ENCODE results near the gene SLX4.

SLX4 gene

DNA sequence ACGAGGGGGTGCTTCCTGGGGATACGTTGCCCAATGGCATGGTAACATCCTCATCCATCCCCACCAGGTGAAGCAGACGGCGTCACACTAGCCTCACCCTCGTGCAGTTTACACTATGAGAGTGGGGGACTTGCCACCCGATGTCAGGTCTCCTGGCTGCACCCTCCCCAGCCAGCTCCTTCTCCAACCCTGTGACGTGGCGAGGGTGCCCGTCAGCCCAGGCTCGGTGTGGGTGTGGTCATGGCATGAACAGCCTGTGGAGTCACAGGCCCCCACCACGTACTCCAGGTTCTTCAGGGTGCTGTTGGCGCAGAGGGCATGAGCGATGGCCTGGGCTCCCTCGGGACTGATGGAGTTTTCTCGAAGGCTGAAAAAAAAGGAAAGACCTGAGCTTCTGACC is 62.5 kb downstream of the SLX4 start:
- H3K9ac ChIP-seq (ENCODE audit: insufficient read length) = no peak overlapping the region
- no peak overlapping the region for H3K4me3 ChIP-seq
- H3K27ac ChIP-seq = no peak overlapping the region
- TF ChIP-seq EZH2 (IDR thresholded peaks at IDR 0.05) (no peak), FOXP2 (optimal IDR thresholded peaks at IDR 0.05; ENCODE audit: control extremely low read depth, extremely low read length, insufficient read depth) (no peak), POLR2AphosphoS5 (IDR thresholded peaks at IDR 0.05; ENCODE audit: borderline replicate concordance, low read depth, low read length) (no peak)
- no peaks in the 10 kb centered on the region for H3K36me3 ChIP-seq (ENCODE audit: insufficient read depth, low read length)
- no peaks in the 10 kb centered on the region for H3K9me3 ChIP-seq (ENCODE audit: low read depth, low read length)
- no peak for DNase-seq (ENCODE audit: low read depth, low spot score)

DNA sequence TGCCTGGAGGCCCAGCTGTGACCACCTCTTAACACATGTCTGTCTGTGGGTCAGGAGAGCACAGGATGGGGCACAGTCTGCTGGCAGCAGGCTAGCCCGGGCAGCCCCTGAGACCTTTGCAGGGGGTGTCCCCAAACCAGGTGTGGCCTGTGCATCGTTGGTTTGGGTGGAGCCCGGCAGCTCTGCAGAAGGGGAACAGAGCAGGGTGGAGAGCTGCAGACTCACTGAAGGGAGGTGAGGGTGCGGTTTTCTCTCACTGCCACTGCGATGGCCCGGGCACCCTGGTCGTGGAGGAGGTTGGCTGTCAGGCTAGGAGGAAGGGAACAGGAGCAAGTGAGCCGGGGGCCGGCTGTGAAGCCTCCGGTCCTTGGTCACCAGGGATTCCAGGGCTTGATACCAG is 63.0 kb downstream of the SLX4 start:
- no peak for DNase-seq (ENCODE audit: low read depth, low spot score)
- no peak overlapping the region for H3K9ac ChIP-seq (ENCODE audit: insufficient read length)
- no peak for TF ChIP-seq EZH2 (IDR thresholded peaks at IDR 0.05)
- TF ChIP-seq FOXP2 (optimal IDR thresholded peaks at IDR 0.05; ENCODE audit: control extremely low read depth, extremely low read length, insufficient read depth) = no peak
- TF ChIP-seq POLR2AphosphoS5 (IDR thresholded peaks at IDR 0.05; ENCODE audit: borderline replicate concordance, low read depth, low read length) = no peak
- no peak overlapping the region for H3K27ac ChIP-seq
- H3K36me3 ChIP-seq (ENCODE audit: insufficient read depth, low read length) = no peaks in the 10 kb centered on the region
- H3K9me3 ChIP-seq (ENCODE audit: low read depth, low read length) = no peaks in the 10 kb centered on the region
- no peak overlapping the region for H3K4me3 ChIP-seq

DNA sequence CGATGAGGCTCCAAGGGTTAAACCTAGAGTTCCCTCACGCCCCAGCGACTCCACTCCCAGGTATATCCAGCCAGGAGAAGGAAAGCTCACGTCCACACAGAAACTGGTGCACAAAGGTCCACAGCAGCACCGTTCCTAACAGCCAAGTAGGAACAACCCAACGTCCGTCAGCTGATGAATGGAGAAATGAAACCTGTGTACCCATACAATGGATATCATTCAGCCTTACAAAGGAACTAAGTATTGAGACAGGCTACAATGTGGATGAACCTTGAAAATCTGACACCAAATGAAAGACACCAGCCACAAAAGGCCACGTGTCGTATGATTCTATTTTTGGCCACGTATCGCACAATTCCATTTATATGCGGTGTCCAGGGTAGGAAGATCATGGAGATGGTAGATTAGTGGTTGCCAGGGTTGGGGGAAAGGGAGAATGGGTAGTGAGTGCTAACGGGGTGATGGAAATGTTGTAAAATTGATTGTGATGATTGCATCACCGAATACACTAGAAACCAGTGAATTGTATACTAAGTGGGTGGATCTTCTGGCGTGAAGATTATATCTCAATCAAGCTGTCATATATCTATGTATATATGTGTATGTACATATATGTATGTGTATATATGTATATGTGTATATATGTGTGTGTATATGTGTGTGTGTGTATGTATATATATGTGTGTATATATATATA is 64.3 kb downstream of the SLX4 start:
- TF ChIP-seq POLR2AphosphoS5 (IDR thresholded peaks at IDR 0.05; ENCODE audit: borderline replicate concordance, low read depth, low read length) (no peak), FOXP2 (optimal IDR thresholded peaks at IDR 0.05; ENCODE audit: control extremely low read depth, extremely low read length, insufficient read depth) (no peak), EZH2 (IDR thresholded peaks at IDR 0.05) (no peak)
- no peaks in the 10 kb centered on the region for H3K36me3 ChIP-seq (ENCODE audit: insufficient read depth, low read length)

DNA sequence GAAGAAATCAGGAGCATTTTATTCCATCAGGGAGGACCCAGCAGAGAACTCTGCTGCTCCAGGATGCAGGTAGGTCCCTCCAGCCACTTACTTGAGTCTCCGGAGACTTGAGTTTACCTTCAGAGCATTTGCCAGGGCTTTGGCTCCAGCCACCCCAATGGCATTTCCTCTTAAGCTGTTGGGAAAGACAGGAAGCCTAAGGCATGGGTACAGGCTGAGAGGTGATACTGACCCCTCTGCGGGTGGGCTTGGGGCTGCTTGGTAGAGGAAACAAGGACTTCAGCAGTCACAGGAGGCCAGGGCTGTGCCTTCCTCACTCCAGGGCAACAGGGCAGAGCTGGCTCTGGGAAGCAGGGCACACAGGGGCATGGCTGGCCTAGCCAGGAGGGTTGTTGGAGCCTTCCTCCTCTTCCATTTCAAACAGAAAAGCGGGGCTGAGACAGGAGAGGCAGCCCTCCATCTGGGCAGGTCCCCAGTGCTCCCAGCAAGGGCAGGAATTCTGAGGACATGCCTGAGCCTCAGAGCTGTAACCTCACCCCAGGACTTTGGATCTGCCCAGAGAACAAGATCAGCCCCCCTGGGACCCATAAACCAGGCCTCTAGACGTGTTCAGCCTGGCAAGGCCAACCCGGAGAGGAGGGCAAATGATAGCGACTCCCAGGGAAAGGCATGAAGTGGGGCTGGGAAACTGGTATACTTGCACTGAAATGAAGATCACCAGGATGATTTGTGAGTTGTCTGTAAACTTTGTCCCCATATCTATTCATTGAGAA is 68.6 kb downstream of the SLX4 start:
- Histone ChIP-seq H3K36me3 (ENCODE audit: insufficient read depth, low read length) (peaks cover 4% of the 10 kb centered on the region), H3K9me3 (ENCODE audit: low read depth, low read length) (no peaks in the 10 kb centered on the region), H3K9ac (ENCODE audit: insufficient read length) (no peak overlapping the region), H3K4me3 (no peak overlapping the region), H3K27ac (no peak overlapping the region)
- DNase-seq (ENCODE audit: low read depth, low spot score) = no peak
- no peak for TF ChIP-seq FOXP2 (optimal IDR thresholded peaks at IDR 0.05; ENCODE audit: control extremely low read depth, extremely low read length, insufficient read depth)
- no peak for TF ChIP-seq EZH2 (IDR thresholded peaks at IDR 0.05)
- TF ChIP-seq POLR2AphosphoS5 (IDR thresholded peaks at IDR 0.05; ENCODE audit: borderline replicate concordance, low read depth, low read length) = no peak

More for the DNA sequence above, 64.3 kb downstream of the SLX4 start:
- Histone ChIP-seq H3K9me3 (ENCODE audit: low read depth, low read length) (no peaks in the 10 kb centered on the region), H3K9ac (ENCODE audit: insufficient read length) (no peak overlapping the region), H3K4me3 (no peak overlapping the region), H3K27ac (no peak overlapping the region)
- DNase-seq (ENCODE audit: low read depth, low spot score) = no peak

DNA sequence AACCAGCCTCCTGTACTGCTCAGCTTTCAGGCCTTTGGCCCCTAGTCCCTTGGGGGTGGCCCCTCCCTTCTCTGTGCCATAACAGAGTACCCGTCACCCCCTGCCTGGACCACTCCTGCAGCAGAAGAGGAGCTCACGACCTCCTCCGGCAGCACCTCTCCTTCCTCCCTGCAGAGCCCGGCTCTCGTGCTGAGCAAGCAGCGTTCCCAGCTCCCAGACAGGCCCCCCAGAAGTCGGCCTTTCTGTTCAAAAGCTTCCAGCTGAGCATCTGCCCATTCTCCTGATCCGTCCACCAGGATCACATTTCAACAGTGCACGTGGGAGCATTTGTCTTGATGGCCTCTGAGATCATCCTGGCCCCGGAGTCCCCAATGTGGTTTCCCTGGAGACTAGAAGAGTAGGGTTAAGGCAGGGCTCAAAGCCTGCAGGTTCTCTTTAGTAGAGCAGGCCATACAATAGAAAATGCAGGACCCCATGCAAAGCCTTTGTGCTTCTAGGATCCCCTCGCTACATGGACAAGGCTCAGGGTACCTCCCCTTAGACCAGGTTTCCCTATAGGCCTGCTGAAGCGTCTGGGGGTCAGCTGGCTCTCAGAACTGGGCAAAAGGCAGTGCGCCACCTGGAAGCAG is 69.8 kb downstream of the SLX4 start:
- no peak overlapping the region for H3K27ac ChIP-seq
- peaks cover 8% of the 10 kb centered on the region for H3K36me3 ChIP-seq (ENCODE audit: insufficient read depth, low read length)
- H3K9me3 ChIP-seq (ENCODE audit: low read depth, low read length) = no peaks in the 10 kb centered on the region
- DNase-seq (ENCODE audit: low read depth, low spot score) = no peak
- H3K4me3 ChIP-seq = no peak overlapping the region
- H3K9ac ChIP-seq (ENCODE audit: insufficient read length) = no peak overlapping the region
- TF ChIP-seq FOXP2 (optimal IDR thresholded peaks at IDR 0.05; ENCODE audit: control extremely low read depth, extremely low read length, insufficient read depth) (no peak), EZH2 (IDR thresholded peaks at IDR 0.05) (no peak), POLR2AphosphoS5 (IDR thresholded peaks at IDR 0.05; ENCODE audit: borderline replicate concordance, low read depth, low read length) (no peak)

DNA sequence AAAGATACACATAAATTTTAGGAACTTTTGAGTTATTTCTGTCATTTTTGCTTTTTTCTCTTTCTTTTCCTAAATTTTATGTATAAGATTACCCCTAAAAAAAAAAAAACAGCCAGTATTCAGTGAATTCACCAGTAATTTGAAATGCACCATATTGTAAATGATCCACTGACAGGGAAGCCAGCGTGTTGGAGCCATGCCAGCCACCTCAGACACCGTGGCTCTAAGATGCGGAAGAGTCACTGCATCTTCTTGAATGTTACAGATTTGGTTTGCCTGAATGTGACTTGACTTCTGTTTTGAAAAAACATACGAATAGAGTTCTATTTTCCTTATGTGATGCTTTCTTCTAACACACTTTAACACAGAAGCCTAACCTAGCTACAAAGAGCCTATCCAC is 73.2 kb downstream of the SLX4 start:
- H3K27ac ChIP-seq = no peak overlapping the region
- H3K36me3 ChIP-seq (ENCODE audit: insufficient read depth, low read length) = peaks cover 16% of the 10 kb centered on the region
- H3K9ac ChIP-seq (ENCODE audit: insufficient read length) = no peak overlapping the region

DNA sequence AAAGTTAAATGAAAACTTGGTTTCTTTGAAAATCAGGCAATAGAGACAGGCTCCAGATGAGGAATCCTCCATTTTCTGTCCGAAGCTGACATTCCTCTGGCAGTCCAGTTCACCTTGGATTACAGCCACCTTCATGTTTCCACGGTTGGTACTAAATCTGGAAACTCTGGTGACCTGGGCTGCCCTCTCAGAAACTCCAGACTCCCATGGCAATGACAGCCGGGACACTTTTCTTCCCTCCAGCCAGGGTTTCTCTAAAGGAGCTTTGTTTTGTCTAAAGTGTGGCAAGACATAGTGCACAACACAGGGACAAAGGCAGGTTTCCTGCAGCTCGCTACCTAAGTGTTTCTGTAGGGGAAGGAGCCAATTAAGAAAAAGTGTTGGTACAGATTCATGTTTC is 74.6 kb downstream of the SLX4 start:
- H3K9me3 ChIP-seq (ENCODE audit: low read depth, low read length) = no peaks in the 10 kb centered on the region
- no peak for DNase-seq (ENCODE audit: low read depth, low spot score)
- peaks cover 20% of the 10 kb centered on the region for H3K36me3 ChIP-seq (ENCODE audit: insufficient read depth, low read length)
- peak overlapping the region; percentile 5 for H3K9ac ChIP-seq (ENCODE audit: insufficient read length)
- H3K27ac ChIP-seq = no peak overlapping the region
- no peak for TF ChIP-seq FOXP2 (optimal IDR thresholded peaks at IDR 0.05; ENCODE audit: control extremely low read depth, extremely low read length, insufficient read depth)
- TF ChIP-seq EZH2 (IDR thresholded peaks at IDR 0.05) = no peak
- no peak for TF ChIP-seq POLR2AphosphoS5 (IDR thresholded peaks at IDR 0.05; ENCODE audit: borderline replicate concordance, low read depth, low read length)
- no peak overlapping the region for H3K4me3 ChIP-seq

More for the DNA sequence above, 73.2 kb downstream of the SLX4 start:
- no peak overlapping the region for H3K4me3 ChIP-seq
- no peak for DNase-seq (ENCODE audit: low read depth, low spot score)
- H3K9me3 ChIP-seq (ENCODE audit: low read depth, low read length) = no peaks in the 10 kb centered on the region
- TF ChIP-seq FOXP2 (optimal IDR thresholded peaks at IDR 0.05; ENCODE audit: control extremely low read depth, extremely low read length, insufficient read depth) (no peak), EZH2 (IDR thresholded peaks at IDR 0.05) (no peak), POLR2AphosphoS5 (IDR thresholded peaks at IDR 0.05; ENCODE audit: borderline replicate concordance, low read depth, low read length) (no peak)

DNA sequence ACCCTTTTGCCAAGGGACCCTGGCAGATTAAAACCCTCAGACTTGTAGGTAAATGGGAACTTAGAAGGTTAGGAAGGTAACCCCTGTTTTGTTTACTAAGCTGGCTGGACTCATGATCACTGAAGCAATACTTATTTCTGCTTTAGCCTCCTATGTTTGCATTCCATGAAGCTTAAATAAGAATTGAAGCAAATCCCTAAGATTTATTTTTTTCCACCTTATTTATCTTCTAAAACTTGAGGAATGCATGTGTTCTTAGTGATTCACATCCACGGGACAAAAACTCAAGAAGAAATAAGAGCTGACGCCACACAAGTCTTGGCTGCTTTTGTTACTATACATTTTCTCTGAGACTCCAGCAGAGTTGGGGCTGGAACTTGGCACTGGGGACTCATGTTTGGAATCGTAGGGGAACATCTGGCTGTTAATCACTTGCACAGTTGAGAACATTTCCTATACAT is 75.1 kb downstream of the SLX4 start:
- no peak for DNase-seq (ENCODE audit: low read depth, low spot score)
- H3K36me3 ChIP-seq (ENCODE audit: insufficient read depth, low read length) = peaks cover 20% of the 10 kb centered on the region
- no peak overlapping the region for H3K27ac ChIP-seq
- TF ChIP-seq POLR2AphosphoS5 (IDR thresholded peaks at IDR 0.05; ENCODE audit: borderline replicate concordance, low read depth, low read length) (no peak), EZH2 (IDR thresholded peaks at IDR 0.05) (no peak), FOXP2 (optimal IDR thresholded peaks at IDR 0.05; ENCODE audit: control extremely low read depth, extremely low read length, insufficient read depth) (no peak)
- H3K4me3 ChIP-seq = no peak overlapping the region
- H3K9ac ChIP-seq (ENCODE audit: insufficient read length) = peak overlapping the region; percentile 9
- no peaks in the 10 kb centered on the region for H3K9me3 ChIP-seq (ENCODE audit: low read depth, low read length)
